HepG2 (cell line): ENCODE data around the gene TMEM131. TPM values are rescaled to one million over a fixed set of nuclear protein-coding genes. Genes with fewer than 3 reads are reported as not detected.
"Not testable (repeated sequence)": the region's sequence is repeated elsewhere in the genome, so short reads cannot be mapped to it uniquely, and the experiment has no call there.

Experiments used
- ATAC-seq: fragments of 200-7000 bp; cut with Tn5 transposase; 3 replicates; pipeline ENCODE4 v1.9.1; 2020; ENCODE audit warnings: mild to moderate bottlenecking, moderate library complexity
- BruUV-seq: library from RNA; stranded (reverse); fragments of 400-500 nt; replicated peaks from 2 replicates; lab custom pipeline; 2021; lab: Mats Ljungman, UMichigan
- CTCF ChIA-PET: fragments of 300-600 bp; formaldehyde crosslinking; extraction: SDS; loops from one replicate; lab custom pipeline; 2021; ENCODE audit warnings: low total read pairs, inconsistent platforms, low intra/inter-chr PET ratio; lab: Yijun Ruan, JAX
- POLR2A ChIA-PET: fragments of 350-600 bp; sonication (Branson Sonifier 250); formaldehyde crosslinking; loops from one replicate; lab custom pipeline; 2020; ENCODE audit warnings: antibody characterized with exemption, inconsistent platforms; lab: Yijun Ruan, JAX
- DNase-seq: peaks from one replicate; pipeline ENCODE4 v3.0.0-alpha.2; 2015; ENCODE audit warnings: low spot score
- FAIRE-seq: peaks from 3 replicates; lab custom pipeline; 2011; peaks lifted over from hg19 to GRCh38; lab: Jason Lieb, UNC
- H2AFZ ChIP-seq: one replicate; pipeline ENCODE4 v1.6.1; 2011; ENCODE audit warnings: low read length, inconsistent platforms
- H3K27ac ChIP-seq: fragments of 300-600 bp; 3 replicates; pipeline ENCODE4 v1.8.0; 2011; ENCODE audit warnings: mixed run types, mild to moderate bottlenecking, mixed read lengths, low read length, inconsistent platforms; ENCODE audit not compliant: insufficient read depth; ENCODE audit errors: extremely low read length
- H3K27me3 ChIP-seq, 2 experiments: fragments of 200-600 bp in 1 of 2; 2 replicates in 1 of 2; 3 replicates in 1 of 2; pipeline versions ENCODE4 v1.6.0 to v1.8.0; 2011; ENCODE audit warnings: low read length in 2 of 2, mild to moderate bottlenecking in 2 of 2, moderate library complexity in 2 of 2, inconsistent platforms in 1 of 2; ENCODE audit not compliant: insufficient read depth in 2 of 2, control insufficient read depth in 1 of 2
- H3K36me3 ChIP-seq, 2 experiments: fragments of 200-600 bp in 1 of 2; replicated peaks in 1 of 2; 2 replicates in 1 of 2; 3 replicates in 1 of 2; pipeline versions ENCODE4 v1.5.1 to v1.8.0; 2011; ENCODE audit warnings: low read length in 2 of 2, inconsistent platforms in 1 of 2; ENCODE audit not compliant: insufficient read depth in 2 of 2, control insufficient read depth in 1 of 2
- H3K4me1 ChIP-seq: 2 replicates; pipeline ENCODE4 v1.5.1; 2012; ENCODE audit warnings: low read length, inconsistent platforms; ENCODE audit not compliant: insufficient read depth
- H3K4me2 ChIP-seq: 2 replicates; pipeline ENCODE4 v1.6.0; 2011; ENCODE audit warnings: low read depth, low read length, inconsistent platforms
- H3K4me3 ChIP-seq, 3 experiments: fragments of 200-600 bp in 1 of 3; sonication (generic), shearing (Covaris generic) in 1 of 3; replicated peaks in 1 of 3; 2 replicates each; pipeline ENCODE4 v1.5.1; 2011 to 2016; ENCODE audit warnings: low read length in 3 of 3, inconsistent platforms in 2 of 3, low read depth in 2 of 3, mild to moderate bottlenecking in 2 of 3, control low read depth in 1 of 3, mixed read lengths in 1 of 3; ENCODE audit not compliant: insufficient read depth in 1 of 3
- H3K79me2 ChIP-seq: one replicate; pipeline ENCODE4 v1.6.1; 2011; ENCODE audit warnings: low read length, inconsistent platforms; ENCODE audit not compliant: insufficient read depth
- H3K9ac ChIP-seq: 2 replicates; pipeline ENCODE4 v1.6.0; 2011; ENCODE audit warnings: mild to moderate bottlenecking, low read depth, low read length, inconsistent platforms; ENCODE audit not compliant: insufficient read depth
- H3K9me3 ChIP-seq: 2 replicates; pipeline ENCODE4 v1.5.1; 2012; ENCODE audit warnings: mild to moderate bottlenecking, low read length
- H4K20me1 ChIP-seq: 2 replicates; pipeline ENCODE4 v1.6.0; 2011; ENCODE audit warnings: inconsistent platforms, mild to moderate bottlenecking, low read length, moderate library complexity; ENCODE audit not compliant: insufficient read depth
- ASH2L ChIP-seq: fragments of 300-600, 200-600 bp; sonication (generic); IDR thresholded peaks from 2 replicates; pipeline ENCODE4 v1.7.0; 2017; ENCODE audit warnings: low read depth, mild to moderate bottlenecking, moderate library complexity, mixed read lengths, low read length; ENCODE audit not compliant: insufficient read length
- LRRFIP1 ChIP-seq: sonication (generic); formaldehyde crosslinking; conservative IDR thresholded peaks from 2 replicates; pipeline ENCODE4 v1.4.0; 2020; ENCODE audit warnings: missing genetic modification reagents
- MED1 ChIP-seq: sonication (generic); formaldehyde crosslinking; IDR thresholded peaks from 2 replicates; pipeline ENCODE4 v1.4.0; 2020; ENCODE audit warnings: missing genetic modification reagents
- POLR2AphosphoS5 ChIP-seq: IDR thresholded peaks from 2 replicates; pipeline ENCODE4 v1.6.1; 2012; ENCODE audit warnings: low read depth, low read length
- REXO4 ChIP-seq: sonication (generic); formaldehyde crosslinking; IDR thresholded peaks from 2 replicates; pipeline ENCODE4 v1.8.0; 2022; ENCODE audit warnings: missing genetic modification reagents, mild to moderate bottlenecking, borderline replicate concordance
- ZMYM2 ChIP-seq: sonication (generic); formaldehyde crosslinking; IDR thresholded peaks from 2 replicates; pipeline ENCODE4 v1.8.0; 2022; ENCODE audit warnings: mild to moderate bottlenecking, missing genetic modification reagents
- ZNF317 ChIP-seq: sonication (generic); formaldehyde crosslinking; IDR thresholded peaks from 2 replicates; pipeline ENCODE4 v1.5.0; 2020; ENCODE audit warnings: mild to moderate bottlenecking, missing genetic modification reagents
- ZNF619 ChIP-seq: sonication (generic); formaldehyde crosslinking; IDR thresholded peaks from 2 replicates; pipeline ENCODE4 v1.4.0; 2020; ENCODE audit warnings: mild to moderate bottlenecking, missing genetic modification reagents
- ZNF768 ChIP-seq: sonication (generic); formaldehyde crosslinking; IDR thresholded peaks from 2 replicates; pipeline ENCODE4 v1.4.0; 2020; ENCODE audit warnings: missing genetic modification reagents
- ZNF776 ChIP-seq: sonication (generic); formaldehyde crosslinking; IDR thresholded peaks from 2 replicates; pipeline ENCODE4 v1.4.0; 2020; ENCODE audit warnings: mild to moderate bottlenecking, missing genetic modification reagents
- WGBS: methylation state at CpG from one replicate; pipeline ENCODE4 v1.1.6; 2017; ENCODE audit warnings: low lambda C conversion rate; 5-methylcytosine and 5-hydroxymethylcytosine counted together
- in situ Hi-C: cut with HindIII; loops from 2 replicates; pipeline ENCODE4 v1.10.0; 2017; ENCODE audit warnings: low pct_unique_long_range_greater_than_20kb; ENCODE audit not compliant: extremely low pct_ligation_motif_present
- intact Hi-C: fragments of 100-400 bp; cut with micrococcal nuclease; formaldehyde crosslinking; loops from one replicate; pipeline ENCODE4 v1.10.0; 2022; ENCODE audit not compliant: unreplicated experiment
- polyA plus RNA-seq, 8 experiments: library from polyadenylated mRNA; depleted of rRNA in 3 of 8; stranded (reverse) in 7 of 8; unstranded in 1 of 8; fragments of >200 nt; fragmentation: Illumina TruSeq in 4 of 8; extraction: Trizol in 4 of 8; gene quantifications; 2 replicates each; pipeline versions ENCODE4 v1.2.1 to v1.2.3, GENCODE V29; 2011 to 2016; ENCODE audit warnings: low read depth in 4 of 8, missing spikeins in 1 of 8, mixed read lengths in 1 of 8; ENCODE audit not compliant: insufficient read depth in 1 of 8
- total RNA-seq, 5 experiments: library from RNA; depleted of rRNA; stranded (reverse); fragments of >200 nt; fragmentation: Illumina TruSeq; extraction: Trizol; gene quantifications; 2 replicates each; pipeline ENCODE4 v1.2.3, GENCODE V29; 2016; ENCODE audit warnings: low read depth in 1 of 5

The TMEM131 gene
- total and polyA plus RNA-seq, 2 of the 13 experiments (the other 11 are each of a cell fraction or from before 2014, with no cell fraction given) = 17.9 to 19.5 TPM

GRCh38 chr2:97995734-97996624 lies at the start of gene TMEM131 (continued):
- TF ChIP-seq ASH2L (peak; percentile 98), ZNF317 (CRISPR knock-in tag) (no peak), ZNF619 (peak; percentile 96), MED1 (peak; percentile 40), ZMYM2 (0 out of 2 replicates have a peak, but pooled peaks have one; percentile 70), ZNF776 (CRISPR knock-in tag) (peak; percentile 96), REXO4 (peak; percentile 55; the same call in 1 of the 2 replicates), LRRFIP1 (no peak), POLR2AphosphoS5 (peak; percentile 82), ZNF768 (CRISPR knock-in tag) (peak; percentile 45; the same call in 1 of the 2 replicates)

- H3K27ac ChIP-seq, ATAC-seq, H3K4me1 ChIP-seq, POLR2A ChIA-PET, H3K79me2 ChIP-seq, DNase-seq, intact Hi-C loops, in situ Hi-C loops, CTCF ChIA-PET, FAIRE-seq, H3K4me3 ChIP-seq, H3K9me3 ChIP-seq, H3K36me3 ChIP-seq, H3K4me2 ChIP-seq, BruUV-seq, H2AFZ ChIP-seq, H4K20me1 ChIP-seq, H3K9ac ChIP-seq, H3K27me3 ChIP-seq: not testable (repeated sequence)
- 72% methylated on average over 2 of the region's 2 CpGs for WGBS
These were observed 49.0 kb upstream of the TMEM131 start for GRCh38 chr2:98044730-98045129.
